ENCODE measurements around the gene CEL. TPM values are rescaled to one million over a fixed set of nuclear protein-coding genes. Genes with fewer than 3 reads are reported as not detected.
"Not testable (repeated sequence)": the region's sequence is repeated elsewhere in the genome, so short reads cannot be mapped to it uniquely, and the experiment has no call there.

CEL gene
- total RNA-seq, 2 donors from 2014 or later, result 1.2 to 4.2 TPM

- not testable (repeated sequence) for ATAC-seq (replicated peaks); H3K27ac Mint-ChIP-seq; H3K4me1 Mint-ChIP-seq; H3K27me3 Mint-ChIP-seq; H3K4me3 Mint-ChIP-seq; H3K9me3 Mint-ChIP-seq
- H3K36me3 Mint-ChIP-seq (ENCODE audit: low read depth), result peaks cover 36% of the 10 kb centered on the region
These were observed 32.6 kb downstream of the CEL start for GRCh38 chr9:133094351-133094750.

DNA sequence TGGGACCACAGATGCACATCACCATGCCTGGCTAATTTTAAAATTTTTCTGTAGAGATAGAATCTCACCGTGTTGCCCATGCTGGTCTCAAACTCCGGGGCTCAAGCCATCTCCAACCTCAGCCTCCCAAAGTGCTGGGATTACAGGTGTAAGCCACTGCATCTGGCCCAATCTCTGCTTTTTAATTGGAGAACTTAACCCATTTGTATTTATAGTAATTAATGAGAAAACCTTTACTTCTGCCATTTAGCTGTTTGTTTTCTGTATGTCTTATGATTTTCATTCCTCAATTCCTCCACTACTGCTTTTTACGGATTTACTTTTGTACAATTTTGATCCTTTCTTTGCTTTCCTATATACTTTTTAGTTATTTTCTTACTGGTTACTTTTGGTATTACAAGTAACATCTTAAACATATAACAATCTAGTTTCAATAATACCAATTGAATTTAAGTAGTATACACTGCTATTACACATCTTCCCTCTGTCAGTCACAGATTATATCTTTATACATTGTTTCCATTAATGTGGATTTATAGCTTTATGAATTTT lies 33.1 kb downstream of the CEL start:
- H3K4me1 Mint-ChIP-seq, result peaks cover 6% of the 10 kb centered on the region
- H3K36me3 Mint-ChIP-seq (ENCODE audit: low read depth), result peaks cover 42% of the 10 kb centered on the region
- H3K4me3 Mint-ChIP-seq, result no peak overlapping the region
- peaks cover 5% of the 10 kb centered on the region for H3K9me3 Mint-ChIP-seq
- H3K27ac Mint-ChIP-seq, result peak overlapping the region; percentile 18
- no peak for ATAC-seq (replicated peaks)
- no peaks in the 10 kb centered on the region for H3K27me3 Mint-ChIP-seq

DNA sequence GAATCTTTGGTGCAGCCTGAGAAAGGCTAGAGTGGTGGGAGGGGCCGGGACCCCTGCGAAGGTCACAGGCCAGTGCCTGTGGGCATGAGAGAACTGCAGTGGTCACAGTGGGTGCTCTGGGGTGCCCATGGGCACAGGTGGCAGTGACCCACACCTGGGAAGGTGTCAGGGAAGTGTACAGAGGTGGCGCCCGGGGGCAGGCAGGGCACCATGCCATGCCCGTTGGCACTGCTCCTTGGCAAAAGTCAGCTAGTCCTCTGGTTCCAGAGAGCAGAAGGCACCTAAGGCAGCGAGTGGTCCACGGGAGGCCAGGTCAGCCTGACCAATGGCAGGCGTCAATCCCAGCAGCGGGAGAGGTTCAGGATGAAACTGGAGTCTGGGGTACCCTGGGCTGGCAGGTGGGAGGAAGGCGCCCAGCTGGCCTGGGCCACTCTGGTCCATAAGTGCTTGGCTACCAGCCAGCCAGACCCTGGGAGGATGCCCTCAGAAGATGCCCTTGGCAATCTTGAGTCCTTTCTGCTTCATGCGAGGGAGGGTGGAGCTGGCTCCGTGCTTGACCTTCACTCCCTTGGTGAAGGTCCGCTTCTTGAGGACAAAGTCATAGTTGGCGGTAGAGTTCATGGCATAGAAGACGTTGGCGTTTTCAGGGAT lies 36.4 kb downstream of the CEL start:
- H3K4me3 Mint-ChIP-seq, result no peak overlapping the region
- peaks cover 75% of the 10 kb centered on the region for H3K36me3 Mint-ChIP-seq (ENCODE audit: low read depth)
- peak overlapping the region; percentile 70 for H3K27ac Mint-ChIP-seq
- no peak for ATAC-seq (replicated peaks)
- H3K4me1 Mint-ChIP-seq, result peaks cover 6% of the 10 kb centered on the region
- H3K27me3 Mint-ChIP-seq, result no peaks in the 10 kb centered on the region
- peaks cover 5% of the 10 kb centered on the region for H3K9me3 Mint-ChIP-seq

DNA sequence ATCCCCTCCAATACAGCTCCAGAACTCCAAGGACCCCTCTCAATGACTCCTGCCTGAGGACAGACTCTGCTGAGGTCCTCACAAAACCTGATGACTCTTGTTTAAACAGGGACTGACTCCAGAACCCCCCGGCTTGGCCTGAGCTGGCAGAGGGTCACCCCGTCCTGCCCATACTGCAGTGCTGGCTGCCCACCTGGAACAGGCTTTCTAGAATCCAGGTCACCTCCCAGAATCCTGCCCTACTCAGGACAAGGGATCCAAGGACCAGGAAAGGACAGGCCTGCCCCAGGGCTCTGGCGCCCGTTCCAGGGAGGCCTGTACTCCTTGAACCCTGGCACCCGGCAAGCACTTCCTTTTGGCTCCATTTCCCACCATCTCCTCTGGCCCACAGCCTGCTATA lies 37.1 kb downstream of the CEL start:
- peak overlapping the region; percentile 16 for H3K27ac Mint-ChIP-seq
- peaks cover 78% of the 10 kb centered on the region for H3K36me3 Mint-ChIP-seq (ENCODE audit: low read depth)
- no peak overlapping the region for H3K4me3 Mint-ChIP-seq
- peaks cover 6% of the 10 kb centered on the region for H3K4me1 Mint-ChIP-seq
- peaks cover 5% of the 10 kb centered on the region for H3K9me3 Mint-ChIP-seq
- no peak for ATAC-seq (replicated peaks)
- H3K27me3 Mint-ChIP-seq, result no peaks in the 10 kb centered on the region

GRCh38 chr9:133099726-133100505 lies 38.1 kb downstream of the CEL start:
- Mint-ChIP-seq H3K4me1 (peaks cover 6% of the 10 kb centered on the region), H3K36me3 (ENCODE audit: low read depth) (peaks cover 86% of the 10 kb centered on the region), H3K4me3 (no peak overlapping the region), H3K9me3 (peaks cover 5% of the 10 kb centered on the region), H3K27ac (no peak overlapping the region), H3K27me3 (no peaks in the 10 kb centered on the region)
- ATAC-seq (replicated peaks), result no peak

DNA sequence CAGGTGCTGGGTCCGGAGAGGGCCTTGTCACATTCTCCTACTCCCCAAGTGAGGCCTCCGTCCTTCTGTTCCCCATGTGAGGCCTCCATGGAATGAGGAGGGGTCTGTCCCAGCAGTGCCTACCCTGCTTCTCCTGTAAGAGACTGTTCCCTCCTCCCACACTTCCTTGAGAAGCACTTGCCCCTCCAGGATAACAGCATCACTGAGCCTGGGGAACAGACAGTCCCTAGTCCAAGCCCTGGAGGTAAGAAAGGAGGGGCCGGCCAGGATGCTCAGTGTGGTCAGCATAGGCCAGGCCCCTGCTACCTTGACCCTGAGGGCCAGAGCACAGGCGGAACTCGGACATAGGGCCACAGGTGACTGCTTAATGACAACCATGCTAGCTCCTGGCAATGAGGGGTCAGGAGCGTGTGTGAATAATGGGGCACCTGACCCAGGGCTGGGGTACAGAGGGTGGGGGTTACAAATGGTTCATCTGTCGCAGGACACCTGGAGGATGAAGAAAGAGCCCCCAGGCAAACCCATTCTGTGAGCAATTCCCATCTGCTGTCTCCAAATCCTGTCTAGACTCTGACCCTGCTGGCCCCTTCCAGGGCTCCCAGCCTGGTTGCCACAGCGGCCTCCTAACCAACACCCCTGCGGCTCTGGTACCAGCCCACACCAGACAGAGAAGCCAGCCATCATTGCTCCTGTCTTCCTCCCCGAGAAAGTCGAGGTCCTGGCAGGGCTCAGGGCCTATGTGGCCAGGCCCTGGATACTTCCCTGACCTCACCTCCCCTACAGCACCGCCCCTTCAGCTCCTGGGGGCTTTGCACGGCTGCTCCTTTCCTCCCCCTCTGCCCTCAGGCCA lies 39.0 kb downstream of the CEL start:
- peaks cover 92% of the 10 kb centered on the region for H3K36me3 Mint-ChIP-seq (ENCODE audit: low read depth)
- H3K9me3 Mint-ChIP-seq, result peaks cover 5% of the 10 kb centered on the region
- peaks cover 6% of the 10 kb centered on the region for H3K4me1 Mint-ChIP-seq
- no peaks in the 10 kb centered on the region for H3K27me3 Mint-ChIP-seq
- H3K4me3 Mint-ChIP-seq, result no peak overlapping the region
- peak overlapping the region; percentile 73 for H3K27ac Mint-ChIP-seq
- no peak for ATAC-seq (replicated peaks)

DNA sequence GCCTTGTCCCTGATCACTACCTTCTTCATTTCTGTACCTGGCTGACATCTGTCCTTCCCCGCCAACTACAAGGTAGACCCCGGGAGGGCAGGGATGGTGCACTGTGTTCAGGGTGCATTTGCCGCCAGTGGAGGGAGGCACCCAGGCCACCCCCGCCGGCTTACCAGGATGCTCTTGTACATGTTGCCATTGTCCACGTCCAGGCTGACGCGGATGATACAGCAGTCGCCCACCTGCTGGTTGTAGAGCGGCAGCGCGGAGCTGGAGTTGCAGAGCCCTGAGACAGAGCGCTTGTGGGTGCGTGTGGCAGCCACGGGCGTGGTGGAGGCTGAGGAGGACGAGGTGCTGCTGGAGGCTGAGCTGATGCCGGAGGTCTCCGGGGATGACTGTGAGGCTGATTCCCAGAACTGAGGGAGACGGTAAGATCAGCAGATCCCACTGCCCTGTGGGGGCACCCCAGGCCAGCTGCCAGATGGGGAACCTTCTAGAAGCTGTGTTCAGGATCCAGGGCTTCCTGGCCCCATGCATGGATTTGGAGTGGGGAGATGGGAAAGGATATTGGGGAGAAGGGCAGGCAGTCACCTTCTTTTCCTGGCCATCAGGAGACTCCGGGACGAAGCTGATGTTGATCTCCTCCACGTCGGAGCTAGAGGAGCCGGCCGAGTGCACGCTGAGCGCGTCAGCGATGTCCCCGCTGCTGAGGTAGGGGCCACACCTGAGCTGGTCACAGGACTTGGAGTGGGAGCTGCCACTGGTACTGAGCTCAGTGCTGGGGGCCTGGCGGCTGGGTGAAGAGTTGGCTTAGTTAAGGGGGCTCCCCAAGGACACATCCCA lies 39.8 kb downstream of the CEL start:
- Mint-ChIP-seq H3K27ac (peak overlapping the region; percentile 73), H3K27me3 (no peaks in the 10 kb centered on the region), H3K9me3 (no peaks in the 10 kb centered on the region), H3K36me3 (ENCODE audit: low read depth) (peaks cover 92% of the 10 kb centered on the region), H3K4me3 (no peak overlapping the region), H3K4me1 (no peaks in the 10 kb centered on the region)
- no peak for ATAC-seq (replicated peaks)

DNA sequence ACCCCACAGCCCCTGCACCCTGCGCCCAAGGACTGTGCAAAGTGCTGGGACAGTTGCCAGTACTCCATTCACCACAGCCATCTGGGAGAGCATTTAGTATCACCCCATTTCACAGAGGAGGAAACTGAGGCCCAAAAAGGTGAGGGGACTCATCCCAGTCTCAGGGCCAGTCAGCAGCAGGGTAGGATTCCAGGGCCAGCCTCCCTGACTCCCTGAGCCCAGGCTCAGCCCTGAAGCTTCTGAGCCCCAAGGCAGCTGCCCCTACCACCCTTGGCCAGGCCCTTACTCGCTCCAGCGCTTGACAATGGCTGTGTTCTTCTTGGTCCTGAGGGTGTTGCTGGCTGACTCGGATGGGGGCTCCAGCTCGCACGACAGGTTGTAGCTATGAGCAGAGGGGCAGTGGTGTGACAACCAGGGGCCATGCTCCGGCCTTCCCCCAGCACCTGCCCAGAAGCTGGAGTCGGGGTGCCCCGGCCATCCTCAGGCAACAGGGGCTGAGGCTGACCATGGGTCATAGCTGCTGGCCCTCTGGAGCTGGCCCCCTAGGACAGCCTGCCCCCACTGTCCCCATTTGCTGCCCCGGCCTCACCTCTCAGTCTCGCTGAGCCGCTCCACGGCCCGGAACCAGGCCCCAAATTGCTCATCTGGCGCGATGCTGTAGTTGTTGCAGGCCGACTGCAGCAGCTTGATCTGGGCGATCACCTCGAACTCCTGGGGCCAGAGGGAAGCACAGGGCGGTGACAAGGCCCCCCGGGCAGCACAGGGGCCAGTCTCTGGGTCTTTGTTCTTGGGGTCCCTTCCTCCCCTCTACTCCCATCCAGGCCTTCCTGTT lies 40.6 kb downstream of the CEL start:
- no peaks in the 10 kb centered on the region for H3K4me1 Mint-ChIP-seq

GRCh38 chr9:133103183-133103986 lies 41.6 kb downstream of the CEL start:
- peaks cover 93% of the 10 kb centered on the region for H3K36me3 Mint-ChIP-seq (ENCODE audit: low read depth)
- no peaks in the 10 kb centered on the region for H3K9me3 Mint-ChIP-seq
- no peak overlapping the region for H3K4me3 Mint-ChIP-seq
- peak overlapping the region; percentile 82 for H3K27ac Mint-ChIP-seq
- no peaks in the 10 kb centered on the region for H3K27me3 Mint-ChIP-seq
- no peaks in the 10 kb centered on the region for H3K4me1 Mint-ChIP-seq
- peak; percentile 56 for ATAC-seq (replicated peaks)

More for the DNA sequence above, 40.6 kb downstream of the CEL start:
- Mint-ChIP-seq H3K27ac (peak overlapping the region; percentile 82), H3K4me3 (no peak overlapping the region), H3K36me3 (ENCODE audit: low read depth) (peaks cover 93% of the 10 kb centered on the region), H3K9me3 (no peaks in the 10 kb centered on the region), H3K27me3 (no peaks in the 10 kb centered on the region)
- no peak for ATAC-seq (replicated peaks)

GRCh38 chr9:133103987-133104505 lies 42.3 kb downstream of the CEL start:
- Mint-ChIP-seq H3K36me3 (ENCODE audit: low read depth) (peaks cover 93% of the 10 kb centered on the region), H3K4me1 (no peaks in the 10 kb centered on the region), H3K9me3 (no peaks in the 10 kb centered on the region), H3K27me3 (no peaks in the 10 kb centered on the region), H3K27ac (no peak overlapping the region), H3K4me3 (no peak overlapping the region)
- no peak for ATAC-seq (replicated peaks)

DNA sequence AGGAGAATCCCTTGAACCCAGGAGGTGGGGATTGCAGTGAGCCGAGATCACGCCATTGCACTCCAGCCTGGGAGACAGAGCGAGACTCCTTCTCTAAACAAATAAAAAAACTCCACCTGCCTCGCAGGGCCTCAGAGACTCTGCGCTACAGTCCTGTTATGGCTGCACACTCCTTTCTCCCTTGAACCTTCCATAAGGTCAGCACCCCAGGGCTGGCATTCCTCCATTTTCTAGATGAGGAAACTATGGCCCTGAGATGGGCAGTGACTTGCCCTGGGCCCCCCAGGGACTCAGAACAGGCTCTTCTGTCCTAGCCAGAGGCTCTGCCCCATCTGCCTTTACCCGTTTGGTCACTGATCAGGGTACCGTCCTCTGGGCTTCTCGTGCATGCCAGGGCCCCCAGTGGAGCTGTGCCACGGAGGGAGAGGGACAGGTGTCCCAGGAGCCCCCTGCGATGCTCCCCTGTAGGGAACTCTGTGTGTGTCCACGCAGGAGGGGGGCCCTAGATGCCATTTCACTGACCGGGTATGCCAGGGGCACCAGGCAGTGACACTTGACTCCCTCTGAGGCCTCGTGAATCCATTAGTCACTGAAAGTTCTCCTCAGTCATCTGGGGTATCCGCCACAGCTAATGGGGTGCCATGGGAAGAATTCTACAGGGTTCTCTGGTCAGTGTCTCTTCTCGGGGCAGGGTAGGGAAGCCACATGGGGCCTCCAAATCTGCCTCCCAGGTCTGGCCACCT lies 43.1 kb downstream of the CEL start:
- no peak overlapping the region for H3K27ac Mint-ChIP-seq
- H3K4me1 Mint-ChIP-seq, result no peaks in the 10 kb centered on the region
- peaks cover 93% of the 10 kb centered on the region for H3K36me3 Mint-ChIP-seq (ENCODE audit: low read depth)
- H3K4me3 Mint-ChIP-seq, result no peak overlapping the region
- no peak for ATAC-seq (replicated peaks)
- no peaks in the 10 kb centered on the region for H3K27me3 Mint-ChIP-seq
- no peaks in the 10 kb centered on the region for H3K9me3 Mint-ChIP-seq

- Mint-ChIP-seq H3K36me3 (ENCODE audit: low read depth) (peaks cover 93% of the 10 kb centered on the region), H3K27ac (no peak overlapping the region), H3K4me1 (no peaks in the 10 kb centered on the region), H3K27me3 (no peaks in the 10 kb centered on the region), H3K4me3 (no peak overlapping the region), H3K9me3 (no peaks in the 10 kb centered on the region)
- ATAC-seq (replicated peaks), result no peak
These were observed 43.6 kb downstream of the CEL start for GRCh38 chr9:133105461-133105770.

Data from activated T-helper 17 cell treated with anti-CD3 and anti-CD28 coated beads, Interleukin-2, amount 50 U/mL, for 72 hours (primary cell).